ENCODE results near the gene ZBTB9. TPM values are rescaled to one million over a fixed set of nuclear protein-coding genes. Genes with fewer than 3 reads are reported as not detected.

ZBTB9 gene
- total RNA-seq, 2 experiments from 2014 or later, result 5.5 to 5.7 TPM

DNA sequence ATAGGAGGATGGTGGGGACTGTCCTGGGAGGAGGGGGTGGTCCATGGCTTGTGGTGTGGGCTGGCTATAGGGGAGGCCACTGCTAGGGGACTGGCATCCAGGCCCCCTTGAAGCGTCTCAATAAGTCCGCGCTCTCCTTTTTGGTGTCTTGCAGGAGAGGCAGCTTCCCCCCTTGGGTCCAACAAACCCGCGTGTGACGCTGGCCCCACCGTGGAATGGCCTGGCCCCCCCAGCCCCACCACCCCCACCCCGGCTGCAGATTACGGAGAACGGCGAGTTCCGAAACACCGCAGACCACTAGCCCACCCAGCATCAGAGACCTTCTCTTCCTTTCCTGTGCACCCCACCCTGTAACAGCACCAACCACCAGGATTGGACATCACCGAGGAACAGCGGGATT lies 2.8 kb upstream of the ZBTB9 start:
- CTCF ChIA-PET, result no interaction called here
- Mint-ChIP-seq H3K4me3 (peak overlapping the region; percentile 25), H3K4me1 (ENCODE audit: low read depth) (peaks cover 35% of the 10 kb centered on the region), H3K27me3 (no peaks in the 10 kb centered on the region), H3K9me3 (no peaks in the 10 kb centered on the region), H3K36me3 (ENCODE audit: low read depth) (peaks cover 58% of the 10 kb centered on the region), H3K27ac (peak overlapping the region; percentile 64)
- intact Hi-C loops (cut with DNase I, micrococcal nuclease), result loop anchor here (5.0 to 10.0 kb wide), 4 partner anchors 81 to 261 kb away; partner anchors contain the start of gene UQCC2 (in 1 of the 2)
- DNase-seq (peak in 1 of 14 experiments; percentile 21), ATAC-seq (ENCODE audit: poor library complexity) (no peak)
- Histone ChIP-seq H3K27me3 (ENCODE audit: control insufficient read depth in 1 of 2, insufficient read depth in 2 of 2, low read length in 2 of 2) (no peaks in the 10 kb centered on the region), H3K9me3 (ENCODE audit: control insufficient read depth in 1 of 2, insufficient read depth in 1 of 2, low read length in 2 of 2) (no peaks in the 10 kb centered on the region), H3K27ac (ENCODE audit: low read depth in 1 of 2, low read length in 2 of 2) (no peak overlapping the region), H3K4me1 (ENCODE audit: insufficient read depth, low read length) (peaks cover 33% of the 10 kb centered on the region), H3K4me3 (ENCODE audit: low read length) (no peak overlapping the region), H3K36me3 (ENCODE audit: insufficient read depth, low read length) (peaks cover 32% of the 10 kb centered on the region)
- POLR2A ChIA-PET, result no interaction called here
- TF ChIP-seq CTCF (IDR thresholded peaks at IDR 0.05), result no peak

DNA sequence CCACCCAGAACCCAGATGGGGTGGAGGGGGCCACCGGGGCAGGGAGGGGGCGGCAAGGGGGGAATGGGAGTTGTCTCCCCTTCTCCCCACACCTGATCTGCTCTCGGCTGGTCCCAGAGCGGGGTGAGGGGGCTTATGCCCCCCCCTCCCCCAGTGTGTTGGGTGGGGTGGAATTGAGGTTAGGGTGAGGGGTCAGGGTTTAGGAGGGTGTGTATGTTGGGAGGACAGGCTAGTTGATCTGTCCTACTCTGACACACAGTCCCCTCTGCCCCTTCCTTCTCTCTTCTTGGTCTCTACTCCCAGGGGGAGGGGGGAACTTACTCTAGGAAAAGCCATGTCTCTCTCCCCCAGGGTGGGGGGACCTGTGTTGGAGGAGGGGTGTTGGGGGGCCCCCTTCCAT lies 1.9 kb upstream of the ZBTB9 start:
- Mint-ChIP-seq H3K4me1 (ENCODE audit: low read depth) (peaks cover 41% of the 10 kb centered on the region), H3K9me3 (no peaks in the 10 kb centered on the region), H3K4me3 (no peak overlapping the region), H3K27me3 (no peaks in the 10 kb centered on the region), H3K36me3 (ENCODE audit: low read depth) (peaks cover 58% of the 10 kb centered on the region), H3K27ac (no peak overlapping the region)
- H3K36me3 ChIP-seq (ENCODE audit: insufficient read depth, low read length), result peaks cover 28% of the 10 kb centered on the region
- peak in 1 of 14 experiments; percentile 12 for DNase-seq
- peak overlapping the region; percentile 22 to 50 for H3K27ac ChIP-seq (ENCODE audit: low read depth in 1 of 2, low read length in 2 of 2)
- TF ChIP-seq CTCF (IDR thresholded peaks at IDR 0.05), result no peak
- POLR2A ChIA-PET, result no interaction called here
- H3K4me1 ChIP-seq (ENCODE audit: insufficient read depth, low read length), result peaks cover 33% of the 10 kb centered on the region
- CTCF ChIA-PET, result no interaction called here
- H3K27me3 ChIP-seq (ENCODE audit: control insufficient read depth in 1 of 2, insufficient read depth in 2 of 2, low read length in 2 of 2), result no peaks in the 10 kb centered on the region
- H3K9me3 ChIP-seq (ENCODE audit: control insufficient read depth in 1 of 2, insufficient read depth in 1 of 2, low read length in 2 of 2), result no peaks in the 10 kb centered on the region
- intact Hi-C loops (cut with DNase I, micrococcal nuclease), result loop anchor here (5.0 to 10.0 kb wide), 4 partner anchors 80 to 260 kb away; partner anchors contain the start of gene UQCC2 (in 1 of the 2)
- ATAC-seq (ENCODE audit: poor library complexity), result no peak
- H3K4me3 ChIP-seq (ENCODE audit: low read length), result no peak overlapping the region

GRCh38 chr6:33453393-33454008 lies 875 bp upstream of the ZBTB9 start:
- no peak for ATAC-seq (ENCODE audit: poor library complexity)
- Histone ChIP-seq H3K4me1 (ENCODE audit: insufficient read depth, low read length) (peaks cover 33% of the 10 kb centered on the region), H3K27me3 (ENCODE audit: control insufficient read depth in 1 of 2, insufficient read depth in 2 of 2, low read length in 2 of 2) (no peaks in the 10 kb centered on the region), H3K9me3 (ENCODE audit: control insufficient read depth in 1 of 2, insufficient read depth in 1 of 2, low read length in 2 of 2) (no peaks in the 10 kb centered on the region), H3K27ac (ENCODE audit: low read depth in 1 of 2, low read length in 2 of 2) (peak overlapping the region; percentile 55 to 60), H3K36me3 (ENCODE audit: insufficient read depth, low read length) (peaks cover 22% of the 10 kb centered on the region), H3K4me3 (ENCODE audit: low read length) (peak overlapping the region; percentile 89)
- POLR2A ChIA-PET, result interaction anchor here (0.5 to 2.2 kb wide), 18 partner anchors 14 to 482 kb away, joined by 3 to 45 read pairs (median 6); partner anchors contain the start of genes BAK1, CUTA, ITPR3 and PHF1
- intact Hi-C loops (cut with DNase I, micrococcal nuclease), result loop anchor here (1.0 to 10.0 kb wide), 11 partner anchors 25 to 259 kb away; partner anchors contain the start of genes KIFC1 (in 2 of the 2), BAK1 (in 1 of the 2), CUTA (in 1 of the 2) and UQCC2 (in 1 of the 2)
- CTCF ChIA-PET, result interaction anchor here (0.9 to 2.0 kb wide), 2 partner anchors 62 to 154 kb away, joined by 3 to 11 read pairs; partner anchors contain the start of gene KIFC1
- Mint-ChIP-seq H3K36me3 (ENCODE audit: low read depth) (peaks cover 48% of the 10 kb centered on the region), H3K4me1 (ENCODE audit: low read depth) (peaks cover 41% of the 10 kb centered on the region), H3K9me3 (no peaks in the 10 kb centered on the region), H3K27me3 (no peaks in the 10 kb centered on the region), H3K27ac (peak overlapping the region; percentile 87), H3K4me3 (peak overlapping the region; percentile 92)
- no peak for TF ChIP-seq CTCF (IDR thresholded peaks at IDR 0.05)
- peak in 4 of 14 experiments; percentile 23 to 38 (median 32) for DNase-seq
